GM10266 (cell line): ENCODE measurements around the gene CPED1.
"Not testable (repeated sequence)": the region's sequence is repeated elsewhere in the genome, so short reads cannot be mapped to it uniquely, and the experiment has no call there.

Experiments
- DNase-seq: peaks from one replicate; pipeline ENCODE4 v3.0.0; 2012; ENCODE audit errors: extremely low spot score
- TF ChIP-seq, protein P1 (sequence below): IDR thresholded peaks from 2 replicates; pipeline ENCODE4 v1.5.1; 2012; ENCODE audit warnings: mild to moderate bottlenecking, low read depth; ENCODE audit not compliant: control insufficient read depth, insufficient read depth; ENCODE audit errors: missing control alignments

Gene CPED1

DNA sequence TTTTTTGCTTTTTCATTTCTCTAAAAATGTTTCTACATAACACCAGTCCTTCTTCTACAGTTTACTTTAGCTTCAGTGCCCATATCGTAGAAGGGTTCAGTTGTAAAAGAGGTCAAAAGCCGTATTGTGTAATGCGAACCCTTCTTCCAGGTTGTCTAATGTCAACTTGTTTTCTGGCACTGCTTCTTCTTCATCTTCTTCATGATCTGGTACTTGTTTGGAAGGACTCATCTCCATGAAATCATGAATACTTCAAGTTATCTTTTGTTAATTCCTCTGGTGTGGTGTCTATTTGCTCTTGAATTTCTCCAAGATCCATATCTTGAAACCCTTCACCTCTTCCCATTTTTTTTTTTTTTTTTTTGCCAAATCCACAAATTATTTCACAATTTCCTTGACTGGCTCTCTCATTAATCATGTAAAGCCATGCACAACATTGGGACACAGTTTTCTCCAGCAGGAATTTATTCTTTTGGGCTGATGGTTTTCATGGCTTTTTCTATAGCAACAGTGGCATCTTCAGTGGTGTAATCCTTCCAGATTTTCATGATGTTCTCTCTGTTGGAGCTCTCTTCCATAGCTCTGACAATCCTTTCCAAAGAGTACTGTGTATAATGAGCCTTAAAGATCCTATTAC is 85.1 kb downstream of the CPED1 start:
- TF ChIP-seq, protein P1, sequence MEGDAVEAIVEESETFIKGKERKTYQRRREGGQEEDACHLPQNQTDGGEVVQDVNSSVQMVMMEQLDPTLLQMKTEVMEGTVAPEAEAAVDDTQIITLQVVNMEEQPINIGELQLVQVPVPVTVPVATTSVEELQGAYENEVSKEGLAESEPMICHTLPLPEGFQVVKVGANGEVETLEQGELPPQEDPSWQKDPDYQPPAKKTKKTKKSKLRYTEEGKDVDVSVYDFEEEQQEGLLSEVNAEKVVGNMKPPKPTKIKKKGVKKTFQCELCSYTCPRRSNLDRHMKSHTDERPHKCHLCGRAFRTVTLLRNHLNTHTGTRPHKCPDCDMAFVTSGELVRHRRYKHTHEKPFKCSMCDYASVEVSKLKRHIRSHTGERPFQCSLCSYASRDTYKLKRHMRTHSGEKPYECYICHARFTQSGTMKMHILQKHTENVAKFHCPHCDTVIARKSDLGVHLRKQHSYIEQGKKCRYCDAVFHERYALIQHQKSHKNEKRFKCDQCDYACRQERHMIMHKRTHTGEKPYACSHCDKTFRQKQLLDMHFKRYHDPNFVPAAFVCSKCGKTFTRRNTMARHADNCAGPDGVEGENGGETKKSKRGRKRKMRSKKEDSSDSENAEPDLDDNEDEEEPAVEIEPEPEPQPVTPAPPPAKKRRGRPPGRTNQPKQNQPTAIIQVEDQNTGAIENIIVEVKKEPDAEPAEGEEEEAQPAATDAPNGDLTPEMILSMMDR: no peak

DNA sequence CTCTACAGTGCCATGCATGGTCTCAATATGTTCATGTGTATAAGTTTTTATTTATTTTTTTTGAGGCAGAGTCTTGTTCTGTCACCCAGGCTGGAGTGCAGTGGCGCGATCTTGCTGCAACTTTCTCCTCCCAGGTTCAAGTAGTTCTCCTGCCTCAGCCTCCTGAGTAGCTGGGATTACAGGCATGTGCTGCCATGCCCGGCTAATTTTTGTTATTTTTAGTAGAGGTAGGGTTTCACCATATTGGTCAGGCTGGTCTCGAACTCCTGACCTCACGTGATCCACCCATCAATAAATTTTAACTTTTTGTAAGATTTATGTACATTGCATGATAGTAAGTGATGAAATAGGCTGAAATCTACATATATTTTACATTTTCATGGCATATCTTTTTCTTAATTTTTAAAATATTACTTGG is 86.9 kb downstream of the CPED1 start:
- not testable (repeated sequence) for DNase-seq

More for the DNA sequence above, 85.1 kb downstream of the CPED1 start:
- DNase-seq: no peak

GRCh38 chr7:121075952-121076349 is 87.4 kb downstream of the CPED1 start:
- TF ChIP-seq, protein P1: no peak
- no peak for DNase-seq

DNA sequence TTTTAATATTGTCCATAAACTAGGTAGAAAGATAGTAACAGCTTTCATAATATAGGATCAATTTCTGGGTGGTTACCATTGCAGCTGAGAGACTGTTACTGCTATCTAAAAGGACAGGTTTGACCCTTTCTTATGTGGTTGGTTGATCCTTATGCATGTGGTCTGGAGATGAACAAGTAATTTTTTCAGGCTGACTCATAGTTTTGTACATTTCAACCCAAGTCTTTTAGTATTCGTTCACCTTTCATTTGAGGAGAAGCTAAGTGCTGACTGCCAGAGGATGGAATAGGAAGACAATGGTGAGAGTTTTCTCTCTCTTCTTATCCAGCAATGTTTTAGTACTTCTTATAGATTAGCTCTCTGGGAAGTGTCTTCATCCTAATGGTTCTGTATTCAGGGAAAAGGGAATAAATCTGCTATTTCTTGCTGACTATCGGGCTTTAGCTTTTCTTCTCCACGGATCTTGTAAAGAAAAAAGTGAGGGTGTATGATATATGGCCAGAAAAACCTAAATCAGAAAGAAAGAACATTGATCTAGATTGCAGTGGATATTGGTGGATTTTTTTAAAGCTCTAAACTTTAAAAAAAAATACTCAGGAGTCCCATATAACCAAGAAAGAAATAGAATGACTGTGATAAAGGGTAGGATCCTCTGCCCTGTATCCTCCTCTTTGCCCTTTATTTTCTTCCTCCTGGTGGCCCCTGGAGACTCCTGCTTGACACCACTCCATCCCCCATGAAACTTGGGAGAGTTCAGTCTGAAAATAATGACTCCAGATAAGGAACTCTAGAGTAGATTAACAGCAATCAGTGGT is 88.0 kb downstream of the CPED1 start:
- no peak for DNase-seq
- TF ChIP-seq, protein P1: no peak

DNA sequence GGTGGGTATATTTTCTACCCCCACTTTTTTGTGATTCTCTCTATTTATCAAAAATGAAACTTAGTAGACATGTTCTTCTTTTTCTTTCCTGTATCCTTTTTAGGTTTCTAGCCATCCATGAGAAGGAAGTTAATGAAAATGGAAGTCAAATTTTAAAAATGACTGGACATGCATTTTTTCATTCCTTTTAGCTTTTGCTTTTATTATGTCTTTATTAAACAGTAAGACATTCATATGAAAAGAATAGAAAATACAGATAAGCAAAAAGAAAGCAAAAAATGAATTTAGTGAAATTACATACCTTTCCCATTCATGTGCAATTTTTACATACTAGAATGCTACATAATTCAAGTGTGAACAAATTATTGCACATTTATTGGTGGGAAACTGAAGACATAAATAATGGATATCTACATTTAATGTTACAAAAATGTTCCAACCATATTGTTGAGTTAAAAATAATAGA is 88.7 kb downstream of the CPED1 start:
- TF ChIP-seq, protein P1: no peak
- no peak for DNase-seq

DNA sequence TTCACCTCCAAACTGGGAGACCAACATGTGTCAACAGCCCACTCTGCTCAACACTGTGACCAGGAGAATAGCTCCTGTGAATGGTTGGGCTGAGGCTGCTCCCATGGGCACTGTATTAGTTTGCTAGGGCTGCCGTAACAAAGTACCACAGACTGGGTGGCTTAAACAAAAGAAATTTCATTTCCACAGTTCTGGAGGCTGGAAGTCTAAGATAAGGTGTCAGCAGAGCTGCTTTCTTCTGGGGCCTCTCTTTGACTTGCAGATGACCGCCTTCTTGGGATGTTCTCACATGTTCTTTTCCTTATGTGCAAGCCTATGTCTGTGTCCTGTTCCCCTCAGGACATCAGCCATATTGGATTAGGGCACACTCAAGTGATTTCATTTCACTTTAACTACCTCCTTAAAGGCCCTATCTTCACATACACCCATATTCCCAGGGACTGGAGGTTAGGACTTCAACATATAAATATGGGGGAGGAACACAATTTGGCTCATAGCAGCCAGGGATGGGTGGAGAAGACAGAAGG is 90.3 kb downstream of the CPED1 start:
- TF ChIP-seq, protein P1: no peak
- no peak for DNase-seq

GRCh38 chr7:121079425-121080169 is 91.1 kb downstream of the CPED1 start:
- TF ChIP-seq, protein P1: no peak
- DNase-seq: no peak
